Activated naive CD4-positive, alpha-beta T cell treated with anti-CD3 and anti-CD28 coated beads, Interleukin-2, amount 50 U/mL, for 16 hours (primary cell): ENCODE measurements around the gene SMARCB1.

Experiments used
- DNase-seq: peaks from one replicate; pipeline ENCODE4 v3.0.0-alpha.2; 2020

The SMARCB1 gene

DNA sequence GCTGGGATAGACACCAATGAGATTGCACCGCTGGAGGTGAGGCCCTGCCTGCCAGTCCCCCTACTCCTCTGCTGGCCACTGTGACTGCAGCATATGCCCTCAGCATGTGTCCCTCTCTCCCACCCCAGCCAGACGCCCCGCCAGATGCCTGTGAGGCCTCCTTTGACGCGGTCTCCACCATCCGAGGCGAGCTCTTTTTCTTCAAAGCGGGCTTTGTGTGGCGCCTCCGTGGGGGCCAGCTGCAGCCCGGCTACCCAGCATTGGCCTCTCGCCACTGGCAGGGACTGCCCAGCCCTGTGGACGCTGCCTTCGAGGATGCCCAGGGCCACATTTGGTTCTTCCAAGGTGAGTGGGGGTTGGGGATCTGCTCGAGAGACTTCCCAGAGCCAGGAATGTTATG is 5.7 kb upstream of the SMARCB1 start:
- no peak for DNase-seq

DNA sequence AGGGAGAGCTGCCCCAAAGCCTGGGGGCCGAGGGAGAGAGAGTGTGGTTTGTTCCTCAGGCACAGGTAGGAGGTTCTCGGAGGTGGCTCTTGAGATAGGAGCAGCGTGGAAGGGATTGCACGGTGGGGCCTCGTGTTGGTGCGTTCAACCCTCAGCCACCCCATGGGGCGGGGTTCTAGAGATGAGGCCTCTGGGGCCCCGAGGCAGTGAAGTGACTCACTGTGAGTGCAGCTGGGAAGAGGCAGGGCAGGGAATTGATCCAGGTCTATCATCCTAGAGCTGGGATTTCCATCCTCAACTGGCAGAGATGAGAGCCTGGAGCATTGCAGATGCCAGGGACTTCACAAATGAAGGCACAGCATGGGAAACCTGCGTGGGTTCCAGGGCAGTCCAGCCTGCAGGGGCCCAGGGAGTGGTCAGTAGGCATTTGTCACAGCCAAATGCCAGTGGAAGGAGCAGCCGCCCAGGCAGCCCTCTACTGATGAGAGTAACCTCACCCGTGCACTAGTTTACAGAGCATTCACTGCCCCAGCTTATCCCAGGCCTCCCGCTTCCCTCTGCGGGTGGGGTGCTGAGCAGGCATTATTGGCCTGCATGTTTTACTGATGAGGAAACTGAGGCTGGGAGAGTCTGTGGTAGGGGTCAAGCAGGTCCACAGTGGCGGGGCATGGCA is 5.1 kb upstream of the SMARCB1 start:
- DNase-seq, result no peak

GRCh38 chr22:23782252-23782651 is 4.5 kb upstream of the SMARCB1 start:
- DNase-seq, result no peak

GRCh38 chr22:23782703-23783102 is 4.1 kb upstream of the SMARCB1 start:
- no peak for DNase-seq

- no peak for DNase-seq
These were observed 3.3 kb upstream of the SMARCB1 start for GRCh38 chr22:23783265-23784150.

DNA sequence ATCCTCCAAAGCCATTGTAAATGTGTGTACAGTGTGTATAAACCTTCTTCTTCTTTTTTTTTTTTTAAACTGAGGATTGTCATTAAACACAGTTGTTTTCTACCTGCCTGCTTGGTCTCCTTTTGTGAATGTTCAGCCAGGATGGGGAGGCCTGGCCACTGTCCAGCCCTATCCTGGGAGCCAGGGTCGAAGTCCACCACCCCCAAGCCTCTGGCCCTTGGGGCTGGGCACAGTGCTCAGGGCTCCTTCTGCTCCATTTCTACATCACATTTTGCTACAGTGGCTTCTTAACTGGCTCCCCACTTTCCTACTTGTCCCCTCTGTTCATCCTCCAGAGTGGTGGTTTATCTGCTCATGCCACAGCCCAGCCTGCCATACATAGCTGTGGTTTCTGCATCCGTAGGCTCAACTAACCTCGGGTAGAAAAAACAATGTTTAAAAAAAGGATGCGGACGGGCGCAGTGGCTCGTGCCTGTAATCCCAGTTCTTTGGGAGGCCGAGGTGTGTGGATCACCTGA is 2.5 kb upstream of the SMARCB1 start:
- no peak for DNase-seq

- DNase-seq, result no peak
These were observed 480 bp upstream of the SMARCB1 start for GRCh38 chr22:23786261-23786710.

GRCh38 chr22:23787600-23787896 is 782 bp downstream of the SMARCB1 start:
- no peak for DNase-seq

- DNase-seq, result no peak
These were observed 1.1 kb downstream of the SMARCB1 start for GRCh38 chr22:23787910-23788309.

DNA sequence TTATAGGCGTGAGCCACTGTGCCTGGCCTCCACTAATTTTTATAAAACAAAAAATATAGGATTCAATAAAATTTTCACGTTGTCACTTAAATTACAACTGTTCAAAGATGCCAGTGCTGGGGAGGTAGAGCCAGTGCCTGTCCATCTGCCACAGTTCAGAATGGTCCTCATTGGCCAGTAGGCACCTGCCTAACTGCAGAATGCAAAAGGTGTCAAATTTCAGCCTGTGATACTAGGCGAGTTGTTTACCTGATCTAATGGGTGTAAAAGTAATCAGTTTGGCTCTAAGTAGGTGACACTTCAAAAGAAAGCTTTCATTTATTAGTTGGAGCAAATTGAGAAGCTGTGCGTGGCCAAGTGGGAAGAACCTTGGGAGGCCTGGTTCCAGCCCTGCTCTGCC is 2.4 kb downstream of the SMARCB1 start:
- DNase-seq, result no peak

- DNase-seq, result no peak
These were observed 2.9 kb downstream of the SMARCB1 start for GRCh38 chr22:23789638-23790037.

- no peak for DNase-seq
These were observed 4.3 kb downstream of the SMARCB1 start for GRCh38 chr22:23790819-23791737.

- DNase-seq, result no peak
These were observed 5.2 kb downstream of the SMARCB1 start for GRCh38 chr22:23791738-23792645.

GRCh38 chr22:23793326-23793725 is 6.6 kb downstream of the SMARCB1 start:
- DNase-seq, result no peak

GRCh38 chr22:23796461-23796860 is 9.7 kb downstream of the SMARCB1 start:
- DNase-seq, result no peak

DNA sequence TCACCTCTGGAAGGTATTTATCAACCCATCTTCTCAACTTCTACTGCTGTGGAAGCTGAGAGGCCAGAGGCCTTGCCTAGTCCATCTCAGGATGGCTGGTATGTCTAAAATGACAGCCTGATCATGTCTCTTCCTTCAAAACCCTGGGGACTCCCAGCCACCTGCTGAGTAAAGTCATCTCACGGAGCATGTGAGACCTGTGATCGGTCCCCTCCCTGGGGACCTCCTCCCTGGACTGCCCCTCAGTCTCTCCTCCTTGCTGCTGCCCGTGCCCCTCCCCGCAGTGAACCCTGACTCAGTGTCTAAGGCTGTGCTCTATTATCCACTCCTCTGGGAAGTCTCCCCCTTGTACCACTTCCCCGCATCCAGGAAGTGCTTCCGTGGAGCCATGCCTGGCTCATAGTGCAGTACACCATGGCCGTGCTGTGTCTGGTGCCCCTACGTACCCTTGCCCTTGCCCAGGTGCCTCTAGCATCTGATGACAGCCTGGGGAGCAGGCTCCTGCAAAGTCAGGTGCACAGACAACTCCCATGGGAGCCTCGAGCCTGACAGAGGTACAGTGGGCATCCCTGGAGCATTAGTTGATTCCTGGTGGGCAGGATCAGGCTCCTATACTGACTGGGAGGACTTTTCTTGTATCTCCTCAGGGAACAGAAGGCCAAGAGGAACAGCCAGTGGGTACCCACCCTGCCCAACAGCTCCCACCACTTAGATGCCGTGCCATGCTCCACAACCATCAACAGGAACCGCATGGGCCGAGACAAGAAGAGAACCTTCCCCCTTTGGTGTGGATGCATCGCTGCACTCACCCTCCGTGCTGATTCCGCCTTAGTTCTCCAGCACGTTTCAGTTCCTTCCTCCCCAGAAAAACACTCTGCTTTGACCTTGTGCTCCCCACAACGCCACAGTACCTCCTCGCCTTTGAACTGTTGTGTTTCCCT is 13.8 kb downstream of the SMARCB1 start:
- no peak for DNase-seq

- DNase-seq, result no peak
These were observed 14.6 kb downstream of the SMARCB1 start for GRCh38 chr22:23801238-23801821.

GRCh38 chr22:23801886-23802377 is 15.2 kb downstream of the SMARCB1 start:
- DNase-seq, result no peak

- no peak for DNase-seq
These were observed 16.4 kb downstream of the SMARCB1 start for GRCh38 chr22:23803001-23803819.
